Calu3 (cell line): ENCODE results near the gene NUDC. TPM values are rescaled to one million over a fixed set of nuclear protein-coding genes. Genes with fewer than 3 reads are reported as not detected.
"Not testable (repeated sequence)": the region's sequence is repeated elsewhere in the genome, so short reads cannot be mapped to it uniquely, and the experiment has no call there.

Experiments used
- BruUV-seq: library from RNA; stranded (reverse); fragments of 400-500 nt; replicated peaks from 2 replicates; lab custom pipeline; 2021; lab: Mats Ljungman, UMichigan
- CTCF ChIA-PET: fragments of 300-600 bp; sonication (Branson Sonifier 250); formaldehyde crosslinking; loops from one replicate; lab custom pipeline; 2022; ENCODE audit warnings: antibody characterized with exemption; lab: Charles Lee
- DNase-seq: peaks from one replicate; pipeline ENCODE4 v3.0.0; 2022
- H3K27ac Mint-ChIP-seq: one replicate; pipeline ENCODE4 v1.8.0; 2022; ENCODE audit warnings: mixed read lengths; ENCODE audit not compliant: unreplicated experiment
- H3K27me3 Mint-ChIP-seq: one replicate; pipeline ENCODE4 v1.8.0; 2022; ENCODE audit warnings: mixed read lengths; ENCODE audit not compliant: unreplicated experiment
- H3K36me3 Mint-ChIP-seq: one replicate; pipeline ENCODE4 v1.8.0; 2022; ENCODE audit warnings: mild to moderate bottlenecking, moderate library complexity, mixed read lengths; ENCODE audit not compliant: insufficient read depth, unreplicated experiment
- H3K4me1 Mint-ChIP-seq: one replicate; pipeline ENCODE4 v1.8.0; 2022; ENCODE audit warnings: mild to moderate bottlenecking, low read depth, mixed read lengths; ENCODE audit not compliant: unreplicated experiment
- H3K4me3 Mint-ChIP-seq: one replicate; pipeline ENCODE4 v1.8.0; 2022; ENCODE audit warnings: mild to moderate bottlenecking, low read depth, moderate library complexity, mixed read lengths; ENCODE audit not compliant: unreplicated experiment
- H3K9me3 Mint-ChIP-seq: one replicate; pipeline ENCODE4 v1.8.0; 2022; ENCODE audit warnings: low read depth, mixed read lengths; ENCODE audit not compliant: unreplicated experiment
- CTCF ChIP-seq: fragments of 200-600 bp; IDR thresholded peaks from one replicate; pipeline ENCODE4 v1.8.0; 2022; ENCODE audit warnings: antibody characterized with exemption; ENCODE audit not compliant: unreplicated experiment
- intact Hi-C: fragments of 100-400 bp; cut with micrococcal nuclease; formaldehyde crosslinking; loops from one replicate; pipeline ENCODE4 v1.10.0; 2022; ENCODE audit not compliant: unreplicated experiment
- total RNA-seq: library from RNA; stranded (reverse); gene quantifications from 2 replicates; pipeline ENCODE4 v1.2.3, GENCODE V29; 2022

Gene NUDC
- total RNA-seq, 1 experiment from 2014 or later, result 101 TPM

- H3K36me3 Mint-ChIP-seq, result peaks cover 36% of the 10 kb centered on the region
- no peak overlapping the region for H3K4me3 Mint-ChIP-seq
- DNase-seq, result no peak
- BruUV-seq, result no TSS peak
- H3K27me3 Mint-ChIP-seq, result no peaks in the 10 kb centered on the region
- CTCF ChIA-PET, result no interaction called here
- peaks cover 10% of the 10 kb centered on the region for H3K4me1 Mint-ChIP-seq
- no peak for TF ChIP-seq CTCF
- no peaks in the 10 kb centered on the region for H3K9me3 Mint-ChIP-seq
- H3K27ac Mint-ChIP-seq, result no peak overlapping the region
- intact Hi-C loops, result loop anchor here (2.0 kb wide), 1 partner anchor 69 kb away; no protein-coding TSS in a partner anchor
These were observed 41.8 kb upstream of the NUDC start for GRCh38 chr1:26879793-26880192.

- DNase-seq, BruUV-seq, intact Hi-C loops, H3K4me1 Mint-ChIP-seq, H3K9me3 Mint-ChIP-seq, H3K27me3 Mint-ChIP-seq, H3K27ac Mint-ChIP-seq, H3K4me3 Mint-ChIP-seq: not testable (repeated sequence)
- CTCF ChIA-PET, result interaction anchor here (0.6 kb wide), 1 partner anchor 725 kb away, joined by 4 read pairs; no protein-coding TSS in a partner anchor
- H3K36me3 Mint-ChIP-seq, result peaks cover 48% of the 10 kb centered on the region
These were observed 39.9 kb upstream of the NUDC start for GRCh38 chr1:26881611-26882010.

GRCh38 chr1:26882696-26883463, 38.7 kb upstream of the NUDC start:
- DNase-seq, result no peak
- intact Hi-C loops, result no loop called here
- no peak for TF ChIP-seq CTCF
- CTCF ChIA-PET, result no interaction called here
- Mint-ChIP-seq H3K4me1 (peaks cover 10% of the 10 kb centered on the region), H3K27me3 (no peaks in the 10 kb centered on the region), H3K36me3 (peaks cover 58% of the 10 kb centered on the region), H3K9me3 (no peaks in the 10 kb centered on the region), H3K4me3 (no peak overlapping the region), H3K27ac (no peak overlapping the region)
- BruUV-seq, result no TSS peak

GRCh38 chr1:26887125-26887524, 34.4 kb upstream of the NUDC start:
- DNase-seq, result peak; percentile 16
- TF ChIP-seq CTCF, result no peak
- no TSS peak for BruUV-seq
- CTCF ChIA-PET, result interaction anchor here (0.7 to 1.6 kb wide), 3 partner anchors 13 to 417 kb away, joined by 3 to 5 read pairs (median 3); partner anchors contain the start of gene GPATCH3
- no peak overlapping the region for H3K27ac Mint-ChIP-seq
- no peaks in the 10 kb centered on the region for H3K9me3 Mint-ChIP-seq
- intact Hi-C loops, result no loop called here
- peaks cover 67% of the 10 kb centered on the region for H3K36me3 Mint-ChIP-seq
- peaks cover 22% of the 10 kb centered on the region for H3K4me1 Mint-ChIP-seq
- no peak overlapping the region for H3K4me3 Mint-ChIP-seq
- no peaks in the 10 kb centered on the region for H3K27me3 Mint-ChIP-seq

GRCh38 chr1:26888231-26888630, 33.3 kb upstream of the NUDC start:
- CTCF ChIA-PET, result interaction anchor here (1.6 kb wide), 1 partner anchor 12 kb away, joined by 5 read pairs; the partner anchor contains the start of gene GPATCH3

More at GRCh38 chr1:26888231-26888630, 33.3 kb upstream of the NUDC start:
- intact Hi-C loops, result no loop called here
- Mint-ChIP-seq H3K36me3 (peaks cover 56% of the 10 kb centered on the region), H3K27me3 (no peaks in the 10 kb centered on the region), H3K4me3 (peak overlapping the region; percentile 83), H3K4me1 (peaks cover 14% of the 10 kb centered on the region), H3K9me3 (no peaks in the 10 kb centered on the region), H3K27ac (no peak overlapping the region)
- no TSS peak for BruUV-seq
- no peak for DNase-seq
- TF ChIP-seq CTCF, result no peak
